Left ventricle myocardium inferior (tissue), 1 donor: Measurements from ENCODE around the gene ELF4. TPM values are rescaled to one million over a fixed set of nuclear protein-coding genes. Genes with fewer than 3 reads are reported as not detected.

Experiments used
- DNase-seq: peaks from one replicate; pipeline ENCODE4 v3.0.0-alpha.2; 2020
- H3K27ac ChIP-seq: fragments of 200-600 bp; replicated peaks from 2 replicates; pipeline ENCODE4 v1.8.0; 2021
- H3K27me3 ChIP-seq: fragments of 200-600 bp; 2 replicates; pipeline ENCODE4 v1.8.0; 2021; ENCODE audit warnings: low read depth
- H3K36me3 ChIP-seq: fragments of 200-600 bp; 2 replicates; pipeline ENCODE4 v1.8.0; 2021
- H3K4me1 ChIP-seq: fragments of 200-600 bp; 2 replicates; pipeline ENCODE4 v1.8.0; 2021
- H3K4me3 ChIP-seq: fragments of 200-600 bp; 2 replicates; pipeline ENCODE4 v1.8.0; 2021; ENCODE audit warnings: mild to moderate bottlenecking, moderate library complexity
- H3K9me3 ChIP-seq: fragments of 200-600 bp; replicated peaks from 2 replicates; pipeline ENCODE4 v1.8.0; 2021
- CTCF ChIP-seq: fragments of 200-600 bp; IDR thresholded peaks from 2 replicates; pipeline ENCODE4 v1.8.0; 2021; ENCODE audit warnings: antibody characterized with exemption, mild to moderate bottlenecking, borderline replicate concordance
- intact Hi-C: fragments of 100-400 bp; cut with micrococcal nuclease; formaldehyde crosslinking; loops from one replicate; pipeline ENCODE4 v1.11.0; 2022
- total RNA-seq: library from RNA; stranded (reverse); fragmentation: NEBNext Ultra II Directional; extraction: Animal tissue kit (Norgen Biotek cat#: 25700); gene quantifications from one replicate; pipeline ENCODE4 v1.2.1, GENCODE V29; 2021
- donor health status: DM: no; HTN: yes; CAD: no; lungs with severe emphysema.

Gene ELF4
- total RNA-seq, 1 donor from 2014 or later: 2.2 TPM

- TF ChIP-seq CTCF: no peak
- H3K4me1 ChIP-seq: peaks cover 41% of the 10 kb centered on the region
- H3K27ac ChIP-seq: peak overlapping the region; percentile 62
Measured at GRCh38 chrX:130083107-130083490, 27.2 kb downstream of the ELF4 start.

GRCh38 chrX:130082244-130083106 lies 27.8 kb downstream of the ELF4 start:
- H3K4me3 ChIP-seq: peak overlapping the region; percentile 40
- intact Hi-C loops: no loop called here
- H3K36me3 ChIP-seq: no peaks in the 10 kb centered on the region
- no peaks in the 10 kb centered on the region for H3K9me3 ChIP-seq
- peak; percentile 29 for TF ChIP-seq CTCF
- peaks cover 41% of the 10 kb centered on the region for H3K4me1 ChIP-seq
- H3K27me3 ChIP-seq: no peaks in the 10 kb centered on the region
- DNase-seq: peak; percentile 29
- peak overlapping the region; percentile 62 for H3K27ac ChIP-seq

More at GRCh38 chrX:130083107-130083490, 27.2 kb downstream of the ELF4 start:
- no peaks in the 10 kb centered on the region for H3K9me3 ChIP-seq
- intact Hi-C loops: no loop called here
- DNase-seq: no peak
- H3K4me3 ChIP-seq: no peak overlapping the region
- H3K36me3 ChIP-seq: no peaks in the 10 kb centered on the region
- no peaks in the 10 kb centered on the region for H3K27me3 ChIP-seq

- no peaks in the 10 kb centered on the region for H3K27me3 ChIP-seq
- H3K36me3 ChIP-seq: no peaks in the 10 kb centered on the region
- H3K9me3 ChIP-seq: no peaks in the 10 kb centered on the region
- DNase-seq: no peak
- H3K27ac ChIP-seq: peak overlapping the region; percentile 62
- H3K4me1 ChIP-seq: peaks cover 41% of the 10 kb centered on the region
- TF ChIP-seq CTCF: no peak
- intact Hi-C loops: no loop called here
- H3K4me3 ChIP-seq: peak overlapping the region; percentile 40
Measured at GRCh38 chrX:130081421-130082045, 28.8 kb downstream of the ELF4 start.

- intact Hi-C loops: no loop called here
- H3K4me1 ChIP-seq: peaks cover 41% of the 10 kb centered on the region
- no peaks in the 10 kb centered on the region for H3K36me3 ChIP-seq
Measured at GRCh38 chrX:130080791-130081367, 29.4 kb downstream of the ELF4 start.

More at GRCh38 chrX:130080791-130081367, 29.4 kb downstream of the ELF4 start:
- TF ChIP-seq CTCF: no peak
- DNase-seq: no peak
- H3K4me3 ChIP-seq: no peak overlapping the region
- H3K27ac ChIP-seq: no peak overlapping the region
- no peaks in the 10 kb centered on the region for H3K27me3 ChIP-seq
- H3K9me3 ChIP-seq: no peaks in the 10 kb centered on the region
